HG02970 (cell line): ENCODE data around the gene NDOR1.
"Not testable (repeated sequence)": the region's sequence is repeated elsewhere in the genome, so short reads cannot be mapped to it uniquely, and the experiment has no call there.

Experiments
- ATAC-seq: cut with Tn5 transposase; IDR thresholded peaks from one replicate; pipeline ENCODE4 v1.9.1; 2021; ENCODE audit warnings: mild to moderate bottlenecking, moderate library complexity, moderate number of reproducible peaks; ENCODE audit not compliant: unreplicated experiment, low FRiP score

The NDOR1 gene

GRCh38 chr9:137253717-137254623 is 48.5 kb downstream of the NDOR1 start:
- no peak for ATAC-seq

GRCh38 chr9:137254624-137255447 is 49.3 kb downstream of the NDOR1 start, which contains the start of gene NELFB:
TSS of gene NELFB (plus strand) at chr9:137255327.
- peak; percentile 80 for ATAC-seq

- peak; percentile 29 for ATAC-seq
These were observed 50.1 kb downstream of the NDOR1 start for GRCh38 chr9:137255448-137256114.

GRCh38 chr9:137256362-137256761 is 50.9 kb downstream of the NDOR1 start:
- no peak for ATAC-seq

GRCh38 chr9:137256856-137257255 is 51.4 kb downstream of the NDOR1 start:
- ATAC-seq, result no peak

- ATAC-seq, result not testable (repeated sequence)
These were observed 56.8 kb downstream of the NDOR1 start for GRCh38 chr9:137262173-137262908.

GRCh38 chr9:137262909-137263285 is 57.4 kb downstream of the NDOR1 start:
- no peak for ATAC-seq

- no peak for ATAC-seq
These were observed 58.0 kb downstream of the NDOR1 start for GRCh38 chr9:137263506-137263905.

- ATAC-seq, result no peak
These were observed 58.6 kb downstream of the NDOR1 start for GRCh38 chr9:137264067-137264466.

- ATAC-seq, result no peak
These were observed 60.1 kb downstream of the NDOR1 start for GRCh38 chr9:137265496-137266161.

GRCh38 chr9:137266162-137266527 is 60.6 kb downstream of the NDOR1 start:
- ATAC-seq, result no peak
